ENCODE results near the gene NCAM2.

DNA sequence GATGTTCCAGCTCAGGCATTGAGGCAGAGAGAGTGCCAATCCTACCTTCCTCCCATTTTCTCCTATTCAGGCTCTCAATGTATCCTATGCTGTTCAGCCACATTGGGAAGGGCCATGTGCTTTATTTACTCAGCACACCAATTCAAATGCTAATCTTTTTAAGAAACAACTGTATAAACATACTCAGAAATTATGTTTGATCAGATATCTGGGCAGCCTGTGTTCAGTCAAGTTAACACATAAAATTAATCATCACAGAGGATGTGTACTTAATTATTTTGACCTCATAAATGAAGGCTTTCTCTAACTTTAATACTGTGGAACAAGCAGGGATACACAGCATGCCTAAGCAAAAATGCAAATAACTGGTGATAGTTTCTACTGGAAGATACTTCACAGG lies 149.8 kb downstream of the NCAM2 start:
- TF ChIP-seq, protein P1, sequence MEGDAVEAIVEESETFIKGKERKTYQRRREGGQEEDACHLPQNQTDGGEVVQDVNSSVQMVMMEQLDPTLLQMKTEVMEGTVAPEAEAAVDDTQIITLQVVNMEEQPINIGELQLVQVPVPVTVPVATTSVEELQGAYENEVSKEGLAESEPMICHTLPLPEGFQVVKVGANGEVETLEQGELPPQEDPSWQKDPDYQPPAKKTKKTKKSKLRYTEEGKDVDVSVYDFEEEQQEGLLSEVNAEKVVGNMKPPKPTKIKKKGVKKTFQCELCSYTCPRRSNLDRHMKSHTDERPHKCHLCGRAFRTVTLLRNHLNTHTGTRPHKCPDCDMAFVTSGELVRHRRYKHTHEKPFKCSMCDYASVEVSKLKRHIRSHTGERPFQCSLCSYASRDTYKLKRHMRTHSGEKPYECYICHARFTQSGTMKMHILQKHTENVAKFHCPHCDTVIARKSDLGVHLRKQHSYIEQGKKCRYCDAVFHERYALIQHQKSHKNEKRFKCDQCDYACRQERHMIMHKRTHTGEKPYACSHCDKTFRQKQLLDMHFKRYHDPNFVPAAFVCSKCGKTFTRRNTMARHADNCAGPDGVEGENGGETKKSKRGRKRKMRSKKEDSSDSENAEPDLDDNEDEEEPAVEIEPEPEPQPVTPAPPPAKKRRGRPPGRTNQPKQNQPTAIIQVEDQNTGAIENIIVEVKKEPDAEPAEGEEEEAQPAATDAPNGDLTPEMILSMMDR (IDR thresholded peaks at IDR 0.05; ENCODE audit: insufficient read depth, low read length), result no peak
- TF ChIP-seq POLR2AphosphoS5 (IDR thresholded peaks at IDR 0.05; ENCODE audit: low read depth), result no peak
- TF ChIP-seq, protein P2, sequence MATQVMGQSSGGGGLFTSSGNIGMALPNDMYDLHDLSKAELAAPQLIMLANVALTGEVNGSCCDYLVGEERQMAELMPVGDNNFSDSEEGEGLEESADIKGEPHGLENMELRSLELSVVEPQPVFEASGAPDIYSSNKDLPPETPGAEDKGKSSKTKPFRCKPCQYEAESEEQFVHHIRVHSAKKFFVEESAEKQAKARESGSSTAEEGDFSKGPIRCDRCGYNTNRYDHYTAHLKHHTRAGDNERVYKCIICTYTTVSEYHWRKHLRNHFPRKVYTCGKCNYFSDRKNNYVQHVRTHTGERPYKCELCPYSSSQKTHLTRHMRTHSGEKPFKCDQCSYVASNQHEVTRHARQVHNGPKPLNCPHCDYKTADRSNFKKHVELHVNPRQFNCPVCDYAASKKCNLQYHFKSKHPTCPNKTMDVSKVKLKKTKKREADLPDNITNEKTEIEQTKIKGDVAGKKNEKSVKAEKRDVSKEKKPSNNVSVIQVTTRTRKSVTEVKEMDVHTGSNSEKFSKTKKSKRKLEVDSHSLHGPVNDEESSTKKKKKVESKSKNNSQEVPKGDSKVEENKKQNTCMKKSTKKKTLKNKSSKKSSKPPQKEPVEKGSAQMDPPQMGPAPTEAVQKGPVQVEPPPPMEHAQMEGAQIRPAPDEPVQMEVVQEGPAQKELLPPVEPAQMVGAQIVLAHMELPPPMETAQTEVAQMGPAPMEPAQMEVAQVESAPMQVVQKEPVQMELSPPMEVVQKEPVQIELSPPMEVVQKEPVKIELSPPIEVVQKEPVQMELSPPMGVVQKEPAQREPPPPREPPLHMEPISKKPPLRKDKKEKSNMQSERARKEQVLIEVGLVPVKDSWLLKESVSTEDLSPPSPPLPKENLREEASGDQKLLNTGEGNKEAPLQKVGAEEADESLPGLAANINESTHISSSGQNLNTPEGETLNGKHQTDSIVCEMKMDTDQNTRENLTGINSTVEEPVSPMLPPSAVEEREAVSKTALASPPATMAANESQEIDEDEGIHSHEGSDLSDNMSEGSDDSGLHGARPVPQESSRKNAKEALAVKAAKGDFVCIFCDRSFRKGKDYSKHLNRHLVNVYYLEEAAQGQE (IDR thresholded peaks at IDR 0.05; ENCODE audit: insufficient replicate concordance, low read depth), result no peak

All from HL-60 (cell line).